Naive thymus-derived CD8-positive, alpha-beta T cell (primary cell): Measurements from ENCODE around the gene NFASC. TPM values are rescaled to one million over a fixed set of nuclear protein-coding genes. Genes with fewer than 3 reads are reported as not detected.

ENCODE experiments used
- ATAC-seq, 2 donors: fragments of 150-1000 bp; cut with Tn5 transposase in 1 of 2; sonication (Bioruptor Pico), chemical (Tn5 transposase) in 1 of 2; 1 replicate in 1 of 2; 2 replicates in 1 of 2; pipeline ENCODE4 v1.10.0; 2021; ENCODE audit warnings: mild to moderate bottlenecking in 2 of 2, moderate library complexity in 2 of 2
- POLR2A ChIA-PET: fragments of 350-600 bp; sonication (Branson Sonifier 250); formaldehyde crosslinking; loops from one replicate; lab custom pipeline; 2021; ENCODE audit warnings: antibody characterized with exemption; lab: Charles Lee
- DNase-seq, 10 donors: peaks; one replicate each; pipeline versions ENCODE4 v3.0.0 to v3.0.0-alpha.2; 2020 to 2022
- H3K27ac Mint-ChIP-seq, 10 donors: one replicate each; pipeline ENCODE4 v1.8.0; 2020 to 2022; ENCODE audit warnings: mild to moderate bottlenecking in 10 of 10, mixed read lengths in 10 of 10, moderate library complexity in 4 of 10, inconsistent platforms in 1 of 10
- H3K27me3 Mint-ChIP-seq, 5 donors: one replicate each; pipeline ENCODE4 v1.8.0; 2021 to 2022; ENCODE audit warnings: mixed read lengths in 5 of 5
- H3K36me3 Mint-ChIP-seq, 3 donors: one replicate each; pipeline ENCODE4 v1.8.0; 2020 to 2022; ENCODE audit warnings: mixed read lengths in 3 of 3, mild to moderate bottlenecking in 2 of 3, inconsistent platforms in 1 of 3
- H3K4me1 Mint-ChIP-seq, 4 donors: one replicate each; pipeline ENCODE4 v1.8.0; 2021 to 2022; ENCODE audit warnings: mixed read lengths in 4 of 4
- H3K4me3 Mint-ChIP-seq, 10 donors: one replicate each; pipeline ENCODE4 v1.8.0; 2020 to 2022; ENCODE audit warnings: mild to moderate bottlenecking in 10 of 10, mixed read lengths in 10 of 10, moderate library complexity in 6 of 10, inconsistent platforms in 1 of 10
- H3K9me3 Mint-ChIP-seq, 9 donors: one replicate each; pipeline ENCODE4 v1.8.0; 2020 to 2022; ENCODE audit warnings: mixed read lengths in 9 of 9, mild to moderate bottlenecking in 3 of 9, inconsistent platforms in 1 of 9, moderate library complexity in 1 of 9
- polyA plus RNA-seq, 3 donors: library from polyadenylated mRNA; unstranded; fragments of 300-500 nt; fragmentation: Illumina TruSeq; gene quantifications; one replicate each; pipeline ENCODE4 v1.2.3, GENCODE V29; 2021
- total RNA-seq, 8 experiments: library from RNA in 2 of 8; stranded (reverse) in 2 of 8; gene quantifications; one replicate each; pipeline ENCODE4 v1.2.3 and lab custom pipeline; 2021 to 2026

The NFASC gene
- total and polyA plus RNA-seq, 5 experiments from 2014 or later = not detected

DNA sequence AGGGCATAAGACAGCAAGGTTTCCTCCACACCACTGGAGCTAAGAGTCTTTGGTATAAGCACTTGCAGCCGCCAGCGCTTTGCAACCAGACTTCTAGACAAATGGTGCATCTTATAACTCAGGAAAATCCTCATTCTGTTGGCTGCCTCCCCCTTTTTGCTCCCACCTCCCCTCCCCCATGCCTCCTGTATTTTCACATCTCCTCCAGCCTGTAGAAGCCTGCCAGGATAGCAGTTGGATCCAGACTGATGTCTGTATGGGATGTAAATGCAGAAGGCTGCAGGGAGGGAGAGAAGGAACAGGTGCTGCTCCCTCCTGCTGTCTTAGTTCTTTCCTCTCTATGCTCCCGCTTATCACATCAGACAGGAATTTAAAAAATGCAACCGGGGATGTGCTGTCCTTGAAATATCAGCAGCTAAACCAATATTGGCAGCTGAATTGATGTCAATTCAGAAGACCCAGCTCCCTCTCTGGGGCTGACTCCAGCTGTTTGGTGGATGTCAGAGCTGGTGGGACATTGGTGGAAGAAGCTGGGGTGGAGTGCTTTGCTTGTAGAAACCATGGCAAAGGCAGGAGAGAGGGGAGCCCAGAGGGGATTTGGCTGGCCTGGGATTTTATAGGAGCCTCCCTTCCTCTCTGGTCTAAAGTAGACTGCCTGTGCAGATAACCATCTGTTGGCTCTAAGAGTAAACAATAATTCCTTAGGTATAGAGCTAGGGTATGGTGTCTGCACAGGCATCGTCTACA, 53.5 kb downstream of the NFASC start:
- POLR2A ChIA-PET = interaction anchor here (0.5 kb wide), 1 partner anchor 12 kb away, joined by 4 read pairs; no protein-coding TSS in a partner anchor
- Mint-ChIP-seq H3K4me1 (no peaks in the 10 kb centered on the region), H3K36me3 (no peaks in the 10 kb centered on the region), H3K9me3 (no peaks in the 10 kb centered on the region), H3K27ac (peak overlapping the region in 1 of 10 donors; percentile 73), H3K4me3 (no peak overlapping the region), H3K27me3 (peaks cover 9 to 25% (median 10%) of the 10 kb centered on the region in 5 donors)
- ATAC-seq (no peak), DNase-seq (no peak)

DNA sequence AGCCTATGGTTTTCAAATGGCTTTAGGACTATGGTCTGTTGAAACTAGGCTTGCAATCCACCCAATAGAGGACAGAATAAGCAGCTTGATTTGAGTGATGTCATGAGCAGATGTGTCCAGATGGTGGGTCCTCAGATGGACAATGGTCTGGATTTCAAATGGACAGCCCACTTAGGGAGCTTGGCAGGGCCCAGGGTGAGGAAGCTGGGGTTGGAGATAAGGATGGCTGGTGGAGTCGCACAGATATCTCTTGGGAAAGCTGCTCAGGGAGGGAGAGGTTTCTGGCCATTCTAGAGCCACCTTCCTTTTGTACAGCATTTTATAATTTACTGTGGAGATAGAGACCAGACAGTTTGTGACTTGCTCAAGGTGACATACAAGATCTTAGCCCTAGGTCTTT, 55.0 kb downstream of the NFASC start:
- no peak for ATAC-seq

GRCh38 chr1:204927673-204928641, 57.3 kb downstream of the NFASC start:
- DNase-seq = no peak
- POLR2A ChIA-PET = no interaction called here
- Mint-ChIP-seq H3K27ac (no peak overlapping the region), H3K4me3 (no peak overlapping the region), H3K4me1 (no peaks in the 10 kb centered on the region), H3K36me3 (no peaks in the 10 kb centered on the region), H3K9me3 (no peaks in the 10 kb centered on the region), H3K27me3 (peaks cover 0 to 27% (median 10%) of the 10 kb centered on the region in 5 donors)
- ATAC-seq = no peak

More for the DNA sequence above, 55.0 kb downstream of the NFASC start:
- no peak overlapping the region for H3K27ac Mint-ChIP-seq
- no peak for DNase-seq
- POLR2A ChIA-PET = no interaction called here
- H3K4me3 Mint-ChIP-seq = no peak overlapping the region
- H3K27me3 Mint-ChIP-seq = peaks cover 9 to 28% (median 10%) of the 10 kb centered on the region in 5 donors
- H3K4me1 Mint-ChIP-seq = no peaks in the 10 kb centered on the region
- H3K36me3 Mint-ChIP-seq = no peaks in the 10 kb centered on the region
- H3K9me3 Mint-ChIP-seq = no peaks in the 10 kb centered on the region

DNA sequence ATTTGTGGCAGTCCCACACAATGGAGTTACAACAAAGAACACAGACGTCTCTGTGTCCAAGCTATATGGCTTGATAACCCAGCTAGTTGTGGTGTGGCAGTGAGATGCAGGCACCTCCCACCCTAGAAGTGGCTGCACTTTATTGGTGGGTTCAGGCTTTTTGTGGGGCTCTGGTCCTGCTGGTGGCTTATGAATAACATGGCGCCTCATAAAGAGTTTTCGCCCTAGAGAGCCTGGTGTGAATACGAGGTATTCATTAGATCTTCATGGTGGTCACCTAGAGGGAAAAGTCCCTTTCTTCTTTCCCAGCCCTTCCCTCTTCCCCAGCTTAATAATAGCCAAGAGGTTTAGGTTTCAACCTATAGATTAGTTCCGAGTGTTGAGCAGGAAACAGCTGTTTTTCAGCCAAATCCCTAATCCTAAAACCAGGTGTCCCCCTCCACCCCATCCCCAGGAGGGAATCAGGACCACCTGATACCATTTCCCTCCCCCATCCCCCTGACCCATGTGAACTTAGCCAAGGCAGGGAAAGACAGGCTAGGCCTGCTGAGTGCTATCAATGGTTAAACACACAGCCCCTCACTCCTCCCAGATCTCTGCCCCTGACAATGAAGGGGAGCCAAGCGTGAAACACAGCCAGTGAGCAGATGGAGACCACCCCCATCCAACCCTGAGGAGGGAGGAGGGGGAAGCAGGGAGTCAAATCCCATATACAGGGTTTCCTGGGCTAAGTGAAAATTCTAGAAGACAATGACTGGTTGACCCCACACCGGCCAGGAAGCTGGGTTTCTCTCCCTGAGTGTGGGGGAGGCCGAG, 58.2 kb downstream of the NFASC start:
- H3K27me3 Mint-ChIP-seq = peaks cover 0 to 22% (median 8%) of the 10 kb centered on the region in 5 donors
- no peak for ATAC-seq
- H3K4me3 Mint-ChIP-seq = no peak overlapping the region
- POLR2A ChIA-PET = no interaction called here
- no peaks in the 10 kb centered on the region for H3K9me3 Mint-ChIP-seq
- H3K36me3 Mint-ChIP-seq = no peaks in the 10 kb centered on the region
- DNase-seq = no peak
- H3K27ac Mint-ChIP-seq = peak overlapping the region in 1 of 10 donors; percentile 87
- H3K4me1 Mint-ChIP-seq = no peaks in the 10 kb centered on the region

- Mint-ChIP-seq H3K4me3 (no peak overlapping the region), H3K27ac (no peak overlapping the region), H3K9me3 (no peaks in the 10 kb centered on the region), H3K27me3 (peaks cover 0 to 21% (median 8%) of the 10 kb centered on the region in 5 donors), H3K36me3 (no peaks in the 10 kb centered on the region), H3K4me1 (no peaks in the 10 kb centered on the region)
- ATAC-seq (no peak), DNase-seq (no peak)
- POLR2A ChIA-PET = no interaction called here
These were observed 59.0 kb downstream of the NFASC start for GRCh38 chr1:204929487-204930154.

GRCh38 chr1:204930155-204930523, 59.5 kb downstream of the NFASC start:
- no peak for DNase-seq
- Mint-ChIP-seq H3K27ac (no peak overlapping the region), H3K4me3 (no peak overlapping the region), H3K36me3 (no peaks in the 10 kb centered on the region), H3K27me3 (peaks cover 0 to 17% (median 8%) of the 10 kb centered on the region in 5 donors), H3K9me3 (no peaks in the 10 kb centered on the region), H3K4me1 (no peaks in the 10 kb centered on the region)
- ATAC-seq = no peak
- POLR2A ChIA-PET = no interaction called here

GRCh38 chr1:204931313-204931712, 60.7 kb downstream of the NFASC start:
- Mint-ChIP-seq H3K27me3 (peaks cover 0 to 18% (median 2%) of the 10 kb centered on the region in 5 donors), H3K4me3 (no peak overlapping the region), H3K27ac (no peak overlapping the region), H3K4me1 (no peaks in the 10 kb centered on the region), H3K36me3 (no peaks in the 10 kb centered on the region), H3K9me3 (no peaks in the 10 kb centered on the region)
- POLR2A ChIA-PET = no interaction called here
- DNase-seq (no peak), ATAC-seq (no peak)

DNA sequence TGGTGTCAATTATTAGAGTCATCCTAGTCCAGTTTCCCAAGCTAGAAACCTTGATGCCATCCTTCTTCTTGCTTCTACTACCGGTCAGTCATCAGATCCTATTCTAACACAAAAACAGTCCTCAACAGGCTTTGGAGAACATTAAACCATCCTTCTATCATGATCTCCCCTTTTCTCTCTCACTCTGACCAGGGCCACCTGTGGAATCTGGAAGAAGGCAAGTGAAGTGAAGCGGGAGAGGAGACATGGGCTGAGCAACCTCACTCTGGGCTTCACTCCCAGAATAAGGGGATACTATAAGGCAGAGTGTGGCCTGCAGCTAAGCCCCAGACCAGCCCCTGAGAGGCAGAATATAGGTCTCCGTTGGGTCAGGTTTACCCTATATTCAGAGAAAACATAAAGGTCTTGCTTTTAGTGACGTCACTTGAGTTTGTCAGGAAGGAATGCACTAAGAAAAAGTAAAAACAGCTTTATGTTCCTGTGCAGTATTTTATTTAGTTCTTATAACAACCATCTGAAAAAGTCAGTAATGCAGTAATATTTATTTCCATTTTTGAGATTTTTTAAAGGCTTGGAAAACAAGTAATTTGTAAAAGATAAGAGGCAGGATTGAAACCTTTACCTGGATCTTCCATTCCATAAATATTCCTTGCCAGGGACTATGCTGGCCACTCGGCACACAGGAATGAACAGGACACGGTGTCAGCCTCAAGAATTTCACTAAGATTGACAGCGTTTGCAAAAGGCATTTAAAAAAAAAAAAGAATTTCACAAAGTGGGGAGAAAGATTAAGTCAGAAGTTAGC, 61.3 kb downstream of the NFASC start:
- H3K4me3 Mint-ChIP-seq = no peak overlapping the region
- DNase-seq (no peak), ATAC-seq (no peak)
- no peaks in the 10 kb centered on the region for H3K4me1 Mint-ChIP-seq
- H3K9me3 Mint-ChIP-seq = no peaks in the 10 kb centered on the region
- H3K36me3 Mint-ChIP-seq = no peaks in the 10 kb centered on the region
- H3K27ac Mint-ChIP-seq = no peak overlapping the region
- POLR2A ChIA-PET = no interaction called here
- H3K27me3 Mint-ChIP-seq = peaks cover 2 to 22% (median 4%) of the 10 kb centered on the region in 5 donors

DNA sequence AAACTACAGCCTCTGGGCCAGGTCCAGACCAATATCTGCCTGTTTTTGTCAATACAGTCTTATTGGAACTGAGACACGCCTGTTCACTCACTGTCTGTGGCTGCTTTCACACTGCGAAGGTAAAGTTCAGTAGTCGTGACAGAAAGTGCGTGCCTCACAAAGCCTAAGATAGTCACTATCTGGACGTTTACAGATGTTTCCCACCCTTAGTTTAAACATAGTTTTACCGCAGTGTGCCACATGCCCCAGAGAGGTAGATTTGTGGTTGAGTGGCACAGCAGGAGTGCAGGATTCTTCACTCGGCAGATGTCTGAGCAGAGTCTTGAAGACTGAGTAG, 61.9 kb downstream of the NFASC start:
- no peak for DNase-seq
- Mint-ChIP-seq H3K27ac (no peak overlapping the region), H3K27me3 (peaks cover 0 to 24% (median 9%) of the 10 kb centered on the region in 5 donors), H3K9me3 (no peaks in the 10 kb centered on the region), H3K36me3 (no peaks in the 10 kb centered on the region), H3K4me3 (no peak overlapping the region), H3K4me1 (no peaks in the 10 kb centered on the region)
- no peak for ATAC-seq
- POLR2A ChIA-PET = no interaction called here

- H3K9me3 Mint-ChIP-seq = no peaks in the 10 kb centered on the region
- H3K4me1 Mint-ChIP-seq = no peaks in the 10 kb centered on the region
- no peak overlapping the region for H3K27ac Mint-ChIP-seq
- ATAC-seq = no peak
- DNase-seq = no peak
- H3K27me3 Mint-ChIP-seq = peaks cover 0 to 10% (median 9%) of the 10 kb centered on the region in 5 donors
- H3K36me3 Mint-ChIP-seq = no peaks in the 10 kb centered on the region
- no peak overlapping the region for H3K4me3 Mint-ChIP-seq
- POLR2A ChIA-PET = no interaction called here
These were observed 64.5 kb downstream of the NFASC start for GRCh38 chr1:204935155-204935554.

- Mint-ChIP-seq H3K4me1 (no peaks in the 10 kb centered on the region), H3K27ac (no peak overlapping the region), H3K27me3 (peaks cover 0 to 10% (median 9%) of the 10 kb centered on the region in 5 donors), H3K36me3 (no peaks in the 10 kb centered on the region), H3K4me3 (no peak overlapping the region), H3K9me3 (no peaks in the 10 kb centered on the region)
- DNase-seq = no peak
- ATAC-seq = no peak
- POLR2A ChIA-PET = no interaction called here
These were observed 66.1 kb downstream of the NFASC start for GRCh38 chr1:204936765-204937164.
